ENCODE data around the gene PLCB1. TPM values are rescaled to one million over a fixed set of nuclear protein-coding genes. Genes with fewer than 3 reads are reported as not detected.

The PLCB1 gene
- total RNA-seq, 1 donor: 46.5 TPM

- no peak for TF ChIP-seq CTCF (IDR thresholded peaks at IDR 0.05; ENCODE audit: insufficient read depth, low read length)
- H3K4me3 ChIP-seq (ENCODE audit: low read depth, low read length): no peak overlapping the region
- no peak for DNase-seq (ENCODE audit: low read depth)
Observed at GRCh38 chr20:8128291-8129060, 3.6 kb upstream of the PLCB1 start.

GRCh38 chr20:8129211-8129976 lies 2.7 kb upstream of the PLCB1 start:
- peak; percentile 72 for DNase-seq (ENCODE audit: low read depth)

GRCh38 chr20:8130840-8131526 lies 1.1 kb upstream of the PLCB1 start:
- DNase-seq (ENCODE audit: low read depth): no peak
- peak overlapping the region; percentile 67 for H3K4me3 ChIP-seq (ENCODE audit: low read depth, low read length)
- TF ChIP-seq CTCF (IDR thresholded peaks at IDR 0.05; ENCODE audit: insufficient read depth, low read length): no peak

More at GRCh38 chr20:8129211-8129976, 2.7 kb upstream of the PLCB1 start:
- no peak for TF ChIP-seq CTCF (IDR thresholded peaks at IDR 0.05; ENCODE audit: insufficient read depth, low read length)
- no peak overlapping the region for H3K4me3 ChIP-seq (ENCODE audit: low read depth, low read length)

- TF ChIP-seq CTCF (IDR thresholded peaks at IDR 0.05; ENCODE audit: insufficient read depth, low read length): no peak
- DNase-seq (ENCODE audit: low read depth): peak; percentile 48
- peak overlapping the region; percentile 88 for H3K4me3 ChIP-seq (ENCODE audit: low read depth, low read length)
Observed at GRCh38 chr20:8132484-8133309, 631 bp downstream of the PLCB1 start.

GRCh38 chr20:8133310-8133768 lies 1.3 kb downstream of the PLCB1 start:
- no peak for DNase-seq (ENCODE audit: low read depth)
- H3K4me3 ChIP-seq (ENCODE audit: low read depth, low read length): peak overlapping the region; percentile 88
- TF ChIP-seq CTCF (IDR thresholded peaks at IDR 0.05; ENCODE audit: insufficient read depth, low read length): no peak
